ENCODE measurements around the gene MAGED2.

Gene MAGED2

GRCh38 chrX:54798137-54798536, 9.4 kb upstream of the MAGED2 start, which contains the start of gene ITIH6:
TSS of gene ITIH6 (minus strand) at chrX:54798255. CDS start at chrX:54798210, 45 bp downstream.
- no peaks in the 10 kb centered on the region for H3K9me3 ChIP-seq (ENCODE audit: control insufficient read depth, insufficient read depth, low read length)
- H3K4me1 ChIP-seq (ENCODE audit: control insufficient read depth, insufficient read depth, low read length) = no peaks in the 10 kb centered on the region
- no peak within 1 kb of the TSS for H3K4me3 ChIP-seq (ENCODE audit: low read depth, low read length)
- no peaks in the 10 kb centered on the region for H3K27me3 ChIP-seq (ENCODE audit: control insufficient read depth, insufficient read depth, low read length)
- no peak within 1 kb of the TSS for H3K9ac ChIP-seq (ENCODE audit: low read depth, low read length)
- H3K36me3 ChIP-seq (ENCODE audit: control insufficient read depth, insufficient read depth, low read length) = no peaks in the 10 kb centered on the region

DNA sequence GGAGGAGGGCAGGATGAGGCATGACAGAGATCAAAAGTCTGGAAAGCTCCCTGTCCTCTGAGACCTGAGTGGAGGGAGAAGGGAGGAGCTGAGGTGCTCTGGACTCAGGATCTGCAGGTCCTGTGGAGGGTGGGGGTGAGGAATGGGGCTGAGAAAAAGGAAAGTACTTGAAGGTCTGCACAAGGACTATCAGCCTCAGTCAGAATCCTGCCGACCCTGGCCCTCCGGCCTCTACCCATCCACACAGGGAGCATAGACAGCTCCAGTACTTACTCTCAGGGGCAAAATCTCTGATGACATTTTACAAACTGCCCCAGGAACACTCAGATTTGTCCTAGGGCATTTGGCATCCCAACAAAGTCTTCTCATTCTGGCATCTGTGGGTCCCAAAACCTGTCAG, 8.5 kb upstream of the MAGED2 start:
- H3K9me3 ChIP-seq (ENCODE audit: control insufficient read depth, insufficient read depth, low read length) = no peaks in the 10 kb centered on the region
- H3K36me3 ChIP-seq (ENCODE audit: control insufficient read depth, insufficient read depth, low read length) = no peaks in the 10 kb centered on the region
- no peak overlapping the region for H3K9ac ChIP-seq (ENCODE audit: low read depth, low read length)
- no peak overlapping the region for H3K4me3 ChIP-seq (ENCODE audit: low read depth, low read length)
- no peaks in the 10 kb centered on the region for H3K4me1 ChIP-seq (ENCODE audit: control insufficient read depth, insufficient read depth, low read length)
- H3K27me3 ChIP-seq (ENCODE audit: control insufficient read depth, insufficient read depth, low read length) = no peaks in the 10 kb centered on the region

DNA sequence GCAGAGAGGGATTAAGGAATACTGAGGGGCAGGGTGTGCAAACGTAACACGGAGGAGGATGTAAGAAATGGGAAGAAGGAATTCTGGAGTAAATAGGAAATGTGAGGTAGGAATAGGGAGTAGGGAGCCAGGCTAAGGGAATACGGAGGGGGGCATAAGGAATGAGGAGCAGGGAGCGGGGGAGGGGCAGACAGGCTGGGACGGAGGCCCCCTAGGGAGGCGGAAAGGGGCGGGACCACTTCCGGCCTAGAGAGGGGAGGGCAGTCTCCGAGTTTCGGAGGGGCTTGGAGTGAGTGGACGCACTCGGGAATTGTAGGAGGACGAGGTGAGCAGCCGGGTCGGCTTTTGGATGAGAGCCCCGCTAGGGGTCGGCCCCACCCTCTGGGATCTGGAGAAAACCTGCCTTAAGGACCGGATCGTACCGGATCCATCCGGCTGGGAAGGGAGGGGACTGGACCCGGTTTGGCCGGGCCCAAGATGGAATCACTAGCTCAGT, 612 bp downstream of the MAGED2 start:
- no peaks in the 10 kb centered on the region for H3K27me3 ChIP-seq (ENCODE audit: control insufficient read depth, insufficient read depth, low read length)
- H3K9ac ChIP-seq (ENCODE audit: low read depth, low read length) = no peak overlapping the region
- no peaks in the 10 kb centered on the region for H3K9me3 ChIP-seq (ENCODE audit: control insufficient read depth, insufficient read depth, low read length)
- H3K36me3 ChIP-seq (ENCODE audit: control insufficient read depth, insufficient read depth, low read length) = peaks cover 18% of the 10 kb centered on the region
- H3K4me1 ChIP-seq (ENCODE audit: control insufficient read depth, insufficient read depth, low read length) = peaks cover 3% of the 10 kb centered on the region
- peak overlapping the region; percentile 76 for H3K4me3 ChIP-seq (ENCODE audit: low read depth, low read length)

DNA sequence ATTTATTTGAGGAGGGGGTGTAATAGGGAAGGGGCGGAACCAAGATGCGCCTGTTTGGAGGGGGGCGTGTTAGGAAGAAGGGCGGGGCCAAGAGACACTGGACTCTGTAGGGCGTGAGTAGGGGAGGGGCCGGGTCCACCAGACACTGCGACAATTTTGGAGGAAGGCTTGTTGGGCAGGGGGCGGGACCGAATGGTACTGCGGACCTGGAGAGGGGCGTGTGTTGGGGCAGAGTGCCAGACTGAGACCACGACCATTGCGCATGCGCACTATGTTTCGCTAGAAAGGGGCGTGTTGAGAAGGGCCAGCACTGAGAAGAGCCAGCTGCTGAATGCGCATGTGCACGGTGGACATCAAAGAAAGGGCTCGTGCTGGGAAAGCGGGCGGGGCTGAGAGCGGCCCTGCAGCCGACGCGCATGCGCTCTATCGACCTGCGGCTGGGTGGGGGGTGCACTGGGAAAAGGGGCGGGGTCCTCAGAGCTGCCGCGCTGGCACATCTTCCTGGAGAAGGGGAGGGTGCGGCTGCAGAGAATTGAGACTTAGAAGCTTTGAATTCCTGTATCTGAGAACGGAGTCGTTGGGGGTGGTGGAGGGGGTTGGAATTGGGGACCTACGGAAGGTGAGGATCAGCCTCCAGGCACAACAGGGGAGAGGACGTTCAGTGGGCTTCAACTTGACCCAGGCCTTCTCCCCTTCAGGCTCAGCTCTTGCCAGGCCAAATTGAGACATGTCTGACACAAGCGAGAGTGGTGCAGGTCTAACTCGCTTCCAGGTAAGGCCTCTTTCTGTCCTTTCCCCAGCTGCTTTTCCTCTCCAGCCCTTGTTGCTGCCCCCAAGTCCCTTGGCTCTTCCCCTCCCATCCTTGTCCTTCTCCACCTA, 1.3 kb downstream of the MAGED2 start:
- Histone ChIP-seq H3K27me3 (ENCODE audit: control insufficient read depth, insufficient read depth, low read length) (no peaks in the 10 kb centered on the region), H3K9me3 (ENCODE audit: control insufficient read depth, insufficient read depth, low read length) (no peaks in the 10 kb centered on the region), H3K36me3 (ENCODE audit: control insufficient read depth, insufficient read depth, low read length) (peaks cover 18% of the 10 kb centered on the region), H3K4me3 (ENCODE audit: low read depth, low read length) (peak overlapping the region; percentile 76), H3K9ac (ENCODE audit: low read depth, low read length) (peak overlapping the region; percentile 79), H3K4me1 (ENCODE audit: control insufficient read depth, insufficient read depth, low read length) (peaks cover 3% of the 10 kb centered on the region)

DNA sequence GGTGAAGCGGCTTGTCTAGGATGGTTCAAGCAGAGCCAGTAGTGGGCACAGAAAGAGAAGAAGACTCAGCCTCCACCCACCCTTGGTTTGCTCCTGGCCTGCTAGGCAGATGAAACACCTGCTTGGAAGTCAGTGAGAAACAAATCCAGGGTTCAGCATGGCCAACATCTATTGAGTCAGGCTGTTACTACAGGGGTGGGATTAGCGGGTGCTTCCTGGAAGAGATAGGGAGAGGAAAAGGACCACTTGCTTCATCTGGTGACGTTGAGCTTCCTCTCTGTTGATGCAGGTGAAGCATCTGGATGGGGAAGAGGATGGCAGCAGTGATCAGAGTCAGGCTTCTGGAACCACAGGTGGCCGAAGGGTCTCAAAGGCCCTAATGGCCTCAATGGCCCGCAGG, 3.0 kb downstream of the MAGED2 start:
- Histone ChIP-seq H3K36me3 (ENCODE audit: control insufficient read depth, insufficient read depth, low read length) (peaks cover 27% of the 10 kb centered on the region), H3K9me3 (ENCODE audit: control insufficient read depth, insufficient read depth, low read length) (no peaks in the 10 kb centered on the region), H3K27me3 (ENCODE audit: control insufficient read depth, insufficient read depth, low read length) (no peaks in the 10 kb centered on the region), H3K4me1 (ENCODE audit: control insufficient read depth, insufficient read depth, low read length) (peaks cover 3% of the 10 kb centered on the region), H3K9ac (ENCODE audit: low read depth, low read length) (no peak overlapping the region), H3K4me3 (ENCODE audit: low read depth, low read length) (no peak overlapping the region)

GRCh38 chrX:54811301-54811885, 3.8 kb downstream of the MAGED2 start:
- Histone ChIP-seq H3K27me3 (ENCODE audit: control insufficient read depth, insufficient read depth, low read length) (no peaks in the 10 kb centered on the region), H3K9ac (ENCODE audit: low read depth, low read length) (no peak overlapping the region), H3K4me3 (ENCODE audit: low read depth, low read length) (no peak overlapping the region), H3K4me1 (ENCODE audit: control insufficient read depth, insufficient read depth, low read length) (peaks cover 3% of the 10 kb centered on the region), H3K36me3 (ENCODE audit: control insufficient read depth, insufficient read depth, low read length) (peaks cover 28% of the 10 kb centered on the region), H3K9me3 (ENCODE audit: control insufficient read depth, insufficient read depth, low read length) (no peaks in the 10 kb centered on the region)

GRCh38 chrX:54812306-54812705, 4.8 kb downstream of the MAGED2 start:
- Histone ChIP-seq H3K27me3 (ENCODE audit: control insufficient read depth, insufficient read depth, low read length) (no peaks in the 10 kb centered on the region), H3K36me3 (ENCODE audit: control insufficient read depth, insufficient read depth, low read length) (peaks cover 28% of the 10 kb centered on the region), H3K4me3 (ENCODE audit: low read depth, low read length) (no peak overlapping the region), H3K9ac (ENCODE audit: low read depth, low read length) (no peak overlapping the region), H3K4me1 (ENCODE audit: control insufficient read depth, insufficient read depth, low read length) (peaks cover 3% of the 10 kb centered on the region), H3K9me3 (ENCODE audit: control insufficient read depth, insufficient read depth, low read length) (no peaks in the 10 kb centered on the region)

DNA sequence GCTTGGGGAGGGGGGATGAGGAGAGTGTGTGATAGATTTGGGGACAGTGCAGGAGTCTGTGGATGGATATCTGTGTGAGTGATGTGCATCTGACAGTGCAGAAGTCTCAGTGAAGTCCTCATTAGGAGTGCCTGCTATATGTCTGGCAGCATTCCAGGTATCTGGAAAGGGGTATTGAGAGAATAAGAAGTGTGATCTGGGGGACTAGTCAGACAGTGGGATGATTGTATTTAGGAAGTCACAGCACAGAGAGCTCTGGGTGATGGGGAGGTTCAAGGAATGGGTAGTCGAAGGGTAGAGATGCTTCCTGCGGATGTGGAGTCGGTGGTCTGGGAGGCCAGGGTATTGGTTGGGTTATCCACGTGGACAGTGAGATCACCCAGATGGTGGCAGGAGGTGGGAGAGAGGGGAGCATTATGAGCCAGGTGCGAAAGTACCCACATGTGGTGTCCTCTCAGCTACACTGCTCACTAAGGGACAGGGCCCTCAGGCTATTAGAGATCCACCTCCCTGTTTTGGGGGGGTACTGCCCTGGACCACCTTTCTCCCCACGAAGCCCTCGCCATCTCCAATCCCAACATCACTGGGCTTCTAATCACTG, 9.8 kb downstream of the MAGED2 start:
- H3K4me1 ChIP-seq (ENCODE audit: control insufficient read depth, insufficient read depth, low read length) = no peaks in the 10 kb centered on the region

GRCh38 chrX:54818221-54818620, 10.7 kb downstream of the MAGED2 start:
- Histone ChIP-seq H3K4me1 (ENCODE audit: control insufficient read depth, insufficient read depth, low read length) (no peaks in the 10 kb centered on the region), H3K9ac (ENCODE audit: low read depth, low read length) (no peak overlapping the region), H3K36me3 (ENCODE audit: control insufficient read depth, insufficient read depth, low read length) (peaks cover 10% of the 10 kb centered on the region), H3K4me3 (ENCODE audit: low read depth, low read length) (no peak overlapping the region), H3K9me3 (ENCODE audit: control insufficient read depth, insufficient read depth, low read length) (no peaks in the 10 kb centered on the region), H3K27me3 (ENCODE audit: control insufficient read depth, insufficient read depth, low read length) (no peaks in the 10 kb centered on the region)

More for the DNA sequence above, 9.8 kb downstream of the MAGED2 start:
- H3K9me3 ChIP-seq (ENCODE audit: control insufficient read depth, insufficient read depth, low read length) = no peaks in the 10 kb centered on the region
- no peak overlapping the region for H3K4me3 ChIP-seq (ENCODE audit: low read depth, low read length)
- H3K36me3 ChIP-seq (ENCODE audit: control insufficient read depth, insufficient read depth, low read length) = peaks cover 10% of the 10 kb centered on the region
- H3K9ac ChIP-seq (ENCODE audit: low read depth, low read length) = no peak overlapping the region
- no peaks in the 10 kb centered on the region for H3K27me3 ChIP-seq (ENCODE audit: control insufficient read depth, insufficient read depth, low read length)

GRCh38 chrX:54819201-54819600, 11.7 kb downstream of the MAGED2 start:
- Histone ChIP-seq H3K9me3 (ENCODE audit: control insufficient read depth, insufficient read depth, low read length) (no peaks in the 10 kb centered on the region), H3K9ac (ENCODE audit: low read depth, low read length) (no peak overlapping the region), H3K27me3 (ENCODE audit: control insufficient read depth, insufficient read depth, low read length) (no peaks in the 10 kb centered on the region), H3K36me3 (ENCODE audit: control insufficient read depth, insufficient read depth, low read length) (peaks cover 10% of the 10 kb centered on the region), H3K4me3 (ENCODE audit: low read depth, low read length) (no peak overlapping the region), H3K4me1 (ENCODE audit: control insufficient read depth, insufficient read depth, low read length) (no peaks in the 10 kb centered on the region)

GRCh38 chrX:54820737-54821136, 13.2 kb downstream of the MAGED2 start:
- Histone ChIP-seq H3K9ac (ENCODE audit: low read depth, low read length) (no peak overlapping the region), H3K27me3 (ENCODE audit: control insufficient read depth, insufficient read depth, low read length) (no peaks in the 10 kb centered on the region), H3K9me3 (ENCODE audit: control insufficient read depth, insufficient read depth, low read length) (no peaks in the 10 kb centered on the region)

More at GRCh38 chrX:54820737-54821136, 13.2 kb downstream of the MAGED2 start:
- Histone ChIP-seq H3K4me1 (ENCODE audit: control insufficient read depth, insufficient read depth, low read length) (no peaks in the 10 kb centered on the region), H3K4me3 (ENCODE audit: low read depth, low read length) (no peak overlapping the region), H3K36me3 (ENCODE audit: control insufficient read depth, insufficient read depth, low read length) (no peaks in the 10 kb centered on the region)

All from iPS-15b (cell line).